HepG2 (cell line): Measurements from ENCODE around the gene ATP2C2. TPM values are rescaled to one million over a fixed set of nuclear protein-coding genes. Genes with fewer than 3 reads are reported as not detected.
A peak's percentile ranks its signal among the peaks of the same experiment; 100 is the strongest.

Source experiments
- CBFB ChIP-seq: sonication (generic); formaldehyde crosslinking; IDR thresholded peaks from 2 replicates; pipeline ENCODE4 v1.4.0; 2020; ENCODE audit warnings: missing genetic modification reagents
- CHD2 ChIP-seq: IDR thresholded peaks from 2 replicates; pipeline ENCODE4 v1.6.1; 2011; ENCODE audit warnings: low read depth, low read length, improper control_type of control experiment
- CHD4 ChIP-seq: fragments of 200-600 bp; sonication (generic); IDR thresholded peaks from 2 replicates; pipeline ENCODE4 v1.7.0; 2017; ENCODE audit warnings: mild to moderate bottlenecking, low read length, borderline replicate concordance
- DNMT1 ChIP-seq: sonication (generic); formaldehyde crosslinking; IDR thresholded peaks from 2 replicates; pipeline ENCODE4 v1.5.1; 2020; ENCODE audit warnings: mild to moderate bottlenecking, missing genetic modification reagents
- EED ChIP-seq: sonication (generic); formaldehyde crosslinking; IDR thresholded peaks from 2 replicates; pipeline ENCODE4 v1.5.0; 2020; ENCODE audit warnings: mild to moderate bottlenecking, missing genetic modification reagents
- FOSL1 ChIP-seq: sonication (generic); formaldehyde crosslinking; IDR thresholded peaks from 2 replicates; pipeline ENCODE4 v1.9.0; 2021; ENCODE audit warnings: missing genetic modification reagents, borderline replicate concordance
- FOSL2 ChIP-seq: sonication (generic); formaldehyde crosslinking; IDR thresholded peaks from 2 replicates; pipeline ENCODE4 v1.4.0; 2020; ENCODE audit warnings: missing genetic modification reagents
- FOXJ3 ChIP-seq: sonication (generic); formaldehyde crosslinking; IDR thresholded peaks from 2 replicates; pipeline ENCODE4 v1.4.0; 2020; ENCODE audit warnings: missing genetic modification reagents, mild to moderate bottlenecking, borderline replicate concordance
- GFI1 ChIP-seq: sonication (generic); formaldehyde crosslinking; IDR thresholded peaks from 2 replicates; pipeline ENCODE4 v1.5.0; 2020; ENCODE audit warnings: missing genetic modification reagents, mild to moderate bottlenecking, borderline replicate concordance
- IKZF4 ChIP-seq: sonication (generic); formaldehyde crosslinking; IDR thresholded peaks from 2 replicates; pipeline ENCODE4 v1.5.1; 2020; ENCODE audit warnings: borderline replicate concordance, mild to moderate bottlenecking, low read depth, missing genetic modification reagents; ENCODE audit errors: not compliant biosample characterization
- MED8 ChIP-seq: sonication (generic); formaldehyde crosslinking; IDR thresholded peaks from 2 replicates; pipeline ENCODE4 v1.8.1; 2023; ENCODE audit warnings: mild to moderate bottlenecking, missing genetic modification reagents; ENCODE audit not compliant: insufficient replicate concordance
- MEIS2 ChIP-seq: sonication (generic); formaldehyde crosslinking; IDR thresholded peaks from 2 replicates; pipeline ENCODE4 v1.9.0; 2021; ENCODE audit warnings: mild to moderate bottlenecking, missing genetic modification reagents
- NR2F2 ChIP-seq: IDR thresholded peaks from 2 replicates; pipeline ENCODE4 v1.6.1; 2012; ENCODE audit warnings: low read depth, inconsistent platforms, borderline replicate concordance
- PHF8 ChIP-seq: sonication (generic); formaldehyde crosslinking; IDR thresholded peaks from 2 replicates; pipeline ENCODE4 v1.5.0; 2020; ENCODE audit warnings: missing genetic modification reagents
- REXO4 ChIP-seq: sonication (generic); formaldehyde crosslinking; IDR thresholded peaks from 2 replicates; pipeline ENCODE4 v1.8.0; 2022; ENCODE audit warnings: missing genetic modification reagents, mild to moderate bottlenecking, borderline replicate concordance
- SPEN ChIP-seq: sonication (generic); formaldehyde crosslinking; IDR thresholded peaks from 2 replicates; pipeline ENCODE4 v1.5.1; 2020; ENCODE audit warnings: low read depth, mild to moderate bottlenecking, missing genetic modification reagents
- TARDBP ChIP-seq: sonication (generic); formaldehyde crosslinking; IDR thresholded peaks from 2 replicates; pipeline ENCODE4 v1.8.0; 2022; ENCODE audit warnings: mild to moderate bottlenecking, missing genetic modification reagents
- ZBTB49 ChIP-seq: sonication (generic); formaldehyde crosslinking; IDR thresholded peaks from 2 replicates; pipeline ENCODE4 v1.4.0; 2020; ENCODE audit warnings: missing genetic modification reagents, borderline replicate concordance
- ZNF282 ChIP-seq: fragments of 450-650 bp; IDR thresholded peaks from 2 replicates; pipeline ENCODE4 v1.6.1; 2018; ENCODE audit not compliant: partially characterized antibody
- ZNF383 ChIP-seq: sonication (generic); formaldehyde crosslinking; IDR thresholded peaks from 2 replicates; pipeline ENCODE4 v1.4.0; 2020; ENCODE audit warnings: missing genetic modification reagents, mild to moderate bottlenecking, borderline replicate concordance
- ZNF546 ChIP-seq: sonication (generic); formaldehyde crosslinking; conservative IDR thresholded peaks from 2 replicates; pipeline ENCODE4 v1.8.1; 2023; ENCODE audit warnings: mild to moderate bottlenecking, missing genetic modification reagents
- ZNF549 ChIP-seq: sonication (generic); formaldehyde crosslinking; IDR thresholded peaks from 2 replicates; pipeline ENCODE4 v1.5.0; 2020; ENCODE audit warnings: missing genetic modification reagents
- ZNF773 ChIP-seq: sonication (generic); formaldehyde crosslinking; IDR thresholded peaks from 2 replicates; pipeline ENCODE4 v1.4.0; 2020; ENCODE audit warnings: missing genetic modification reagents, borderline replicate concordance
- ZSCAN21 ChIP-seq: sonication (generic); formaldehyde crosslinking; IDR thresholded peaks from 2 replicates; pipeline ENCODE4 v1.8.0; 2022; ENCODE audit warnings: mild to moderate bottlenecking, missing genetic modification reagents, moderate library complexity, borderline replicate concordance
- polyA plus RNA-seq, 8 experiments: library from polyadenylated mRNA; depleted of rRNA in 3 of 8; stranded (reverse) in 7 of 8; unstranded in 1 of 8; fragments of >200 nt; fragmentation: Illumina TruSeq in 4 of 8; extraction: Trizol in 4 of 8; gene quantifications; 2 replicates each; pipeline versions ENCODE4 v1.2.1 to v1.2.3, GENCODE V29; 2011 to 2016; ENCODE audit warnings: low read depth in 4 of 8, missing spikeins in 1 of 8, mixed read lengths in 1 of 8; ENCODE audit not compliant: insufficient read depth in 1 of 8
- total RNA-seq, 5 experiments: library from RNA; depleted of rRNA; stranded (reverse); fragments of >200 nt; fragmentation: Illumina TruSeq; extraction: Trizol; gene quantifications; 2 replicates each; pipeline ENCODE4 v1.2.3, GENCODE V29; 2016; ENCODE audit warnings: low read depth in 1 of 5
- TF ChIP-seq, protein P1 (sequence below): sonication (generic); formaldehyde crosslinking; IDR thresholded peaks from 2 replicates; pipeline ENCODE4 v1.5.0; 2020; ENCODE audit warnings: mild to moderate bottlenecking, low read depth, missing genetic modification reagents, borderline replicate concordance
- TF ChIP-seq, protein P2 (sequence below): fragments of 450-650 bp; IDR thresholded peaks from 2 replicates; pipeline ENCODE4 v1.6.1; 2016

Gene ATP2C2
- total and polyA plus RNA-seq, 2 of the 13 experiments (the other 11 are each of a cell fraction or from before 2014, with no cell fraction given): 0.07 TPM; not detected in 1

DNA sequence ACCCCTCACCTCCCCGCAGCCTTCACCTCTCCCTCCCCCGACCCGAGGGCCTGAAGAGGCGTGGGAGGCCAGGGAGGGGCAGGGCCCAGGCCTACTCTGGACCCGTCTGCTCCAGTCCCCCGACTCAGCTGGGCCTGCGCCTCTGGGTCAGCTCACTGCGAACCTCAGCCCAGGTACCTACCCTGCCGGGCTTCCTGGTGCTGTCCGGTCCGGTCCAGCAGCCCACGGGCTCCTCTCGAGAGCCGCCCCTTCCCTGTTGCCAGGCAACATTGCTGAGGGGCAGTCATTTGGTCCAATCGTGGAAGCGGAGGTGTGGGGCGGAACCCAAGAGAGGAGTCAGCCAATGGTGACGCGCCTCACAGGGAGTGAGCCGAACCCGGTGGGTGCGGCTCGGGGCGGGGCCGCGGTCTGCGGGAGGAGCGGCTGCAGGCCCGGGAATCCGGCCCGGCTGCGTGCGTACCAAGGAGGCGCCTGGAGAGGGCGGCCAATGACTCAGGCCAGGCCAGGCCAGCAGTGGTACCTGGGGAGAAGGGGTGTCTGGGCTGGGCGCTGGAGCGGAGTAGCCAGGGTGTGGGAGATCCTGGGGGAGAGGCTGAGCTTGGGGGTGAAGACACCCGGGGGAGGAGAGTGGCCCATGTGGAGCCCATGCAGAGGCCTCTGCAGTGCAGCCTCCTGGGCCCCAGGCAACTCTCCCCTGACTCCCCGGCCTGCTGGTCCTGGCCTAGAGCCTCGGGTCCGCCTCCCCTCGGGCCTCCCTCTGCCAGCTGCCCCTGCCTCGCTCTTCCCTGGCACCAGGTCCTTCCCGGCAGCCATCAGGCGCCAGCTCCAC lies 136.3 kb downstream of the ATP2C2 start, which contains the start of gene MEAK7 (continued):
- TF ChIP-seq, protein P1, sequence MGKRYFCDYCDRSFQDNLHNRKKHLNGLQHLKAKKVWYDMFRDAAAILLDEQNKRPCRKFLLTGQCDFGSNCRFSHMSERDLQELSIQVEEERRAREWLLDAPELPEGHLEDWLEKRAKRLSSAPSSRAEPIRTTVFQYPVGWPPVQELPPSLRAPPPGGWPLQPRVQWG (CRISPR knock-in tag): no peak
- TF ChIP-seq ZNF773 (CRISPR knock-in tag) (0 out of 2 replicates have a peak, but pooled peaks have one; percentile 14), FOSL2 (CRISPR knock-in tag) (peak; percentile 58), MEIS2 (peak; percentile 38; the same call in 1 of the 2 replicates), ZNF549 (CRISPR knock-in tag) (0 out of 2 replicates have a peak, but pooled peaks have one; percentile 15), GFI1 (no peak), EED (CRISPR knock-in tag) (no peak), ZSCAN21 (CRISPR knock-in tag) (peak; percentile 72; the same call in 1 of the 2 replicates), CBFB (CRISPR knock-in tag) (no peak), NR2F2 (no peak), IKZF4 (CRISPR knock-in tag) (peak; percentile 23), FOSL1 (CRISPR knock-in tag) (no peak), CHD2 (peak; percentile 61; the same call in 1 of the 2 replicates), CHD4 (no peak), MED8 (CRISPR knock-in tag) (peak; percentile 25), ZBTB49 (CRISPR knock-in tag) (no peak), SPEN (CRISPR knock-in tag) (peak; percentile 74; the same call in 1 of the 2 replicates), PHF8 (peak; percentile 89), ZNF546 (CRISPR knock-in tag) (peak; percentile 67), ZNF383 (CRISPR knock-in tag) (no peak), FOXJ3 (CRISPR knock-in tag) (0 out of 2 replicates have a peak, but pooled peaks have one; percentile 21), REXO4 (CRISPR knock-in tag) (0 out of 2 replicates have a peak, but pooled peaks have one; percentile 52), TARDBP (peak; percentile 65), ZNF282 (no peak), DNMT1 (0 out of 2 replicates have a peak, but pooled peaks have one; percentile 64)
- TF ChIP-seq, protein P2, sequence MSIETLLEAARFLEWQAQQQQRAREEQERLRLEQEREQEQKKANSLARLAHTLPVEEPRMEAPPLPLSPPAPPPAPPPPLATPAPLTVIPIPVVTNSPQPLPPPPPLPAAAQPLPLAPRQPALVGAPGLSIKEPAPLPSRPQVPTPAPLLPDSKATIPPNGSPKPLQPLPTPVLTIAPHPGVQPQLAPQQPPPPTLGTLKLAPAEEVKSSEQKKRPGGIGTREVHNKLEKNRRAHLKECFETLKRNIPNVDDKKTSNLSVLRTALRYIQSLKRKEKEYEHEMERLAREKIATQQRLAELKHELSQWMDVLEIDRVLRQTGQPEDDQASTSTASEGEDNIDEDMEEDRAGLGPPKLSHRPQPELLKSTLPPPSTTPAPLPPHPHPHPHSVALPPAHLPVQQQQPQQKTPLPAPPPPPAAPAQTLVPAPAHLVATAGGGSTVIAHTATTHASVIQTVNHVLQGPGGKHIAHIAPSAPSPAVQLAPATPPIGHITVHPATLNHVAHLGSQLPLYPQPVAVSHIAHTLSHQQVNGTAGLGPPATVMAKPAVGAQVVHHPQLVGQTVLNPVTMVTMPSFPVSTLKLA: no peak
